Panc1 (cell line): ENCODE measurements around the gene AQP5.

Experiments
- POLR2AphosphoS5 ChIP-seq: IDR thresholded peaks from 2 replicates; pipeline ENCODE4 v1.6.1; 2012; ENCODE audit warnings: mild to moderate bottlenecking, low read depth, low read length, moderate library complexity
- TF ChIP-seq, protein P1 (sequence below): fragments of 450-650 bp; IDR thresholded peaks from 2 replicates; pipeline ENCODE4 v1.5.1; 2017; ENCODE audit warnings: mild to moderate bottlenecking

DNA sequence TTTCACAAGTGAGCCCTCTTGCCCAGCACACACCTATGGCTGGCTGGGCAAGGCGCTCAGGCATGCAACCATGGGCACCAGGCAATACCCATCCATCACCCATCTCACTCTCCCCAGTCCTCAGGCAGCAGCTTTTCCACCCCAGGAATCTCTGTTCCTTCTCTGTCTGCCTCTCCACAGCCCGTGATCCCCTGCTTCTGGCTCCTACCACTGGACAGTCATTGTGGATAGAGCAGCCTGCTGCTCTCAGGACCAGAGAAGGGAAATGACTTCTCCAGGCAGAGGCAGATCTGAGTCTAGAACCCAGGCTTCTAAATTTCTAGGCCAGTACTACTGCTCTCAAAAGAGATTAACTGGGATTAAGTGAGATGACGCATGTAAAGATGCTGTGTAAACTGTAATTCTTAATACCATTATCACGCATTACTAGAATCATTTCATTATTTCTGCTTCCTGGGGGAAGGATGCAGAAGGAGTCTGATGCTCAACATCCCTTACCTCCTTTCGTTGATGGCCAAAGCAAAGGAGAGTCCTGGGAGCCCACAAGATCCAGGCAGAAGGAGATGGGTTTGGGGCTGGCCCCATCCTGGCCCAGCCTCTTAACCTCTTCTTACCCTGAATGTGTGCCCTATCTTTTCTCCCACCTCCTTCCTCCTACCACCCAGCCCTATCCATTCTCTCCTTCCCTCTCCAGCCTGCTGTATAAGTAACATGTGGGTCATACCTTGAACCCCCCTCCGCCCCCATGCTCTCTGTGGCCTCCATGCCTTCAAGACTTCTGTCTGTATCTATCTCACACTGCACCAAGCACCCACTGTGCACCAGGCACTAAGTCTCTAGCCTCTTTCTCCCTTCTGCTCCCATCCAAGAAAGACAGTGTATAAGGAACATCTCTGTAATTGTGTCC is 4.8 kb upstream of the AQP5 start:
- TF ChIP-seq, protein P1, sequence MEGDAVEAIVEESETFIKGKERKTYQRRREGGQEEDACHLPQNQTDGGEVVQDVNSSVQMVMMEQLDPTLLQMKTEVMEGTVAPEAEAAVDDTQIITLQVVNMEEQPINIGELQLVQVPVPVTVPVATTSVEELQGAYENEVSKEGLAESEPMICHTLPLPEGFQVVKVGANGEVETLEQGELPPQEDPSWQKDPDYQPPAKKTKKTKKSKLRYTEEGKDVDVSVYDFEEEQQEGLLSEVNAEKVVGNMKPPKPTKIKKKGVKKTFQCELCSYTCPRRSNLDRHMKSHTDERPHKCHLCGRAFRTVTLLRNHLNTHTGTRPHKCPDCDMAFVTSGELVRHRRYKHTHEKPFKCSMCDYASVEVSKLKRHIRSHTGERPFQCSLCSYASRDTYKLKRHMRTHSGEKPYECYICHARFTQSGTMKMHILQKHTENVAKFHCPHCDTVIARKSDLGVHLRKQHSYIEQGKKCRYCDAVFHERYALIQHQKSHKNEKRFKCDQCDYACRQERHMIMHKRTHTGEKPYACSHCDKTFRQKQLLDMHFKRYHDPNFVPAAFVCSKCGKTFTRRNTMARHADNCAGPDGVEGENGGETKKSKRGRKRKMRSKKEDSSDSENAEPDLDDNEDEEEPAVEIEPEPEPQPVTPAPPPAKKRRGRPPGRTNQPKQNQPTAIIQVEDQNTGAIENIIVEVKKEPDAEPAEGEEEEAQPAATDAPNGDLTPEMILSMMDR, result no peak
- TF ChIP-seq POLR2AphosphoS5, result no peak
